K562 (cell line): ENCODE results near the gene ZNHIT2. TPM values are rescaled to one million over a fixed set of nuclear protein-coding genes. Genes with fewer than 3 reads are reported as not detected.

Experiments
- ATAC-seq: fragments of 200-7000 bp; cut with Tn5 transposase; 3 replicates; pipeline ENCODE4 v1.9.1; 2020; ENCODE audit warnings: moderate library complexity
- BruUV-seq: library from RNA; stranded (reverse); fragments of 400-500 nt; replicated peaks from 2 replicates; lab custom pipeline; 2021; lab: Mats Ljungman, UMichigan
- CTCF ChIA-PET: fragments of 300-600 bp; formaldehyde crosslinking; extraction: SDS; loops from one replicate; lab custom pipeline; 2021; ENCODE audit warnings: low intra/inter-chr PET ratio; lab: Yijun Ruan, JAX
- POLR2A ChIA-PET: fragments of 300-600, 350-650 bp; sonication (Branson Sonifier 250); formaldehyde crosslinking; extraction: SDS; loops from one replicate; lab custom pipeline; 2021; ENCODE audit warnings: antibody characterized with exemption, inconsistent platforms; lab: Yijun Ruan, JAX
- DNase-seq, 4 experiments: peaks; one replicate each; pipeline versions ENCODE4 v3.0.0 to v3.0.0-alpha.2; 2011 to 2018; ENCODE audit warnings: low spot score in 3 of 4, mixed read lengths in 3 of 4; ENCODE audit errors: extremely low read depth in 1 of 4
- FAIRE-seq: peaks from 2 replicates; lab custom pipeline; 2011; peaks lifted over from hg19 to GRCh38; lab: Jason Lieb, UNC
- H2AFZ ChIP-seq: 2 replicates; pipeline ENCODE4 v1.6.0; 2011; ENCODE audit warnings: low read depth, low read length, control low read depth, inconsistent platforms
- H3K27ac ChIP-seq: fragments of 200-600 bp; 3 replicates; pipeline ENCODE4 v1.8.0; 2011; ENCODE audit warnings: low read depth, mild to moderate bottlenecking, control low read depth, inconsistent platforms, low read length, moderate library complexity, mixed read lengths; ENCODE audit errors: extremely low read depth
- H3K27me3 ChIP-seq, 2 experiments: fragments of 300-600 bp in 1 of 2; 2 replicates in 1 of 2; 3 replicates in 1 of 2; pipeline versions ENCODE4 v1.6.0 to v1.8.0; 2011; ENCODE audit warnings: inconsistent platforms in 2 of 2, low read length in 2 of 2, mild to moderate bottlenecking in 1 of 2, mixed read lengths in 1 of 2, moderate library complexity in 1 of 2; ENCODE audit not compliant: control insufficient read depth in 2 of 2, insufficient read depth in 2 of 2
- H3K36me3 ChIP-seq: fragments of 300-600 bp; 3 replicates; pipeline ENCODE4 v1.8.0; 2011; ENCODE audit warnings: mild to moderate bottlenecking, low read length, inconsistent platforms; ENCODE audit not compliant: control insufficient read depth, insufficient read depth
- H3K4me1 ChIP-seq, 2 experiments: fragments of 200-600 bp in 1 of 2; replicated peaks in 1 of 2; 2 replicates in 1 of 2; 3 replicates in 1 of 2; pipeline versions ENCODE4 v1.5.1 to v1.8.0; 2011; ENCODE audit warnings: inconsistent platforms in 2 of 2, low read length in 2 of 2, mild to moderate bottlenecking in 1 of 2, mixed read lengths in 1 of 2, moderate library complexity in 1 of 2; ENCODE audit not compliant: control insufficient read depth in 2 of 2, insufficient read depth in 2 of 2
- H3K4me2 ChIP-seq: 2 replicates; pipeline ENCODE4 v1.6.1; 2011; ENCODE audit warnings: low read length, control low read depth, inconsistent platforms, mixed read lengths; ENCODE audit not compliant: insufficient read depth
- H3K4me3 ChIP-seq: fragments of 200-600 bp; sonication (generic), shearing (Covaris generic); 2 replicates; pipeline ENCODE4 v1.5.1; 2016; ENCODE audit warnings: control low read depth, inconsistent platforms
- H3K79me2 ChIP-seq: fragments of 200-600 bp; 3 replicates; pipeline ENCODE4 v1.8.0; 2011; ENCODE audit warnings: low read length, inconsistent platforms; ENCODE audit not compliant: control insufficient read depth, insufficient read depth
- H3K9ac ChIP-seq, 2 experiments: 2 replicates each; pipeline versions ENCODE4 v1.6.0 to v1.6.1; 2011; ENCODE audit warnings: low read depth in 2 of 2, low read length in 2 of 2, control low read depth in 1 of 2, inconsistent platforms in 1 of 2, mild to moderate bottlenecking in 1 of 2, mixed read lengths in 1 of 2; ENCODE audit not compliant: insufficient read depth in 1 of 2
- H3K9me1 ChIP-seq: one replicate; pipeline ENCODE4 v1.6.0; 2011; ENCODE audit warnings: inconsistent platforms, mild to moderate bottlenecking, low read length, moderate library complexity; ENCODE audit not compliant: control insufficient read depth, insufficient read depth
- H3K9me3 ChIP-seq: replicated peaks from 2 replicates; pipeline ENCODE4 v1.5.1; 2011; ENCODE audit warnings: low read depth, low read length, inconsistent platforms; ENCODE audit not compliant: control insufficient read depth, insufficient read depth
- H4K20me1 ChIP-seq: replicated peaks from 2 replicates; pipeline ENCODE4 v1.6.1; 2011; ENCODE audit warnings: low read length, inconsistent platforms, mixed read lengths; ENCODE audit not compliant: control insufficient read depth, insufficient read depth
- HMGXB4 ChIP-seq: sonication (generic); formaldehyde crosslinking; IDR thresholded peaks from 2 replicates; pipeline ENCODE4 v1.8.1; 2023; ENCODE audit warnings: mild to moderate bottlenecking, missing genetic modification reagents
- JUND ChIP-seq, 2 experiments: IDR thresholded peaks; 2 replicates in 1 of 2; 3 replicates in 1 of 2; pipeline ENCODE4 v1.6.1; 2011; ENCODE audit warnings: borderline replicate concordance in 2 of 2, low read depth in 2 of 2, low read length in 2 of 2, improper control_type of control experiment in 1 of 2, missing biosample characterization in 1 of 2, missing genetic modification characterization in 1 of 2, missing genetic modification reagents in 1 of 2
- STAG1 ChIP-seq: sonication (generic); formaldehyde crosslinking; IDR thresholded peaks from 2 replicates; pipeline ENCODE4 v1.5.0; 2020; ENCODE audit warnings: missing genetic modification reagents, borderline replicate concordance
- TAL1 ChIP-seq: fragments of 450-650 bp; IDR thresholded peaks from 2 replicates; pipeline ENCODE4 v1.6.1; 2016; ENCODE audit warnings: mild to moderate bottlenecking
- TEAD4 ChIP-seq, 2 experiments: sonication (generic) in 1 of 2; formaldehyde crosslinking in 1 of 2; IDR thresholded peaks; 2 replicates each; pipeline versions ENCODE4 v1.6.1 to v1.8.0; 2012 to 2022; ENCODE audit warnings: borderline replicate concordance in 1 of 2, inconsistent platforms in 1 of 2, low read length in 1 of 2, mild to moderate bottlenecking in 1 of 2, missing genetic modification reagents in 1 of 2
- WGBS: fragments of 100-300 bp; shearing (Covaris generic); methylation state at CpG from one replicate; pipeline ENCODE4 v1.1.6; 2016; ENCODE audit warnings: low coverage, mixed read lengths; ENCODE audit not compliant: insufficient coverage; ENCODE audit errors: missing lambda C conversion rate; 5-methylcytosine and 5-hydroxymethylcytosine counted together
- in situ Hi-C: fragments of 300-500 bp; cut with MboI; formaldehyde crosslinking; loops from 4 replicates; pipeline ENCODE4 v1.15.0; 2018; ENCODE audit warnings: inconsistent platforms, mixed read lengths
- intact Hi-C: fragments of 100-400 bp; cut with micrococcal nuclease; formaldehyde crosslinking; loops from 2 replicates; pipeline ENCODE4 v1.14.2; 2022
- polyA plus RNA-seq, 8 experiments: library from polyadenylated mRNA; depleted of rRNA in 4 of 8; stranded (reverse) in 5 of 8; unstranded in 3 of 8; fragments of >200 nt; fragmentation: Nextera tagmentation in 2 of 8; fragmentation: Illumina TruSeq in 1 of 8; extraction: Ambion mirVana in 2 of 8; extraction: Trizol in 1 of 8; gene quantifications; 2 replicates each; pipeline versions ENCODE4 v1.2.1 to v1.2.3, GENCODE V29; 2011 to 2014; ENCODE audit warnings: inconsistent platforms in 1 of 8, missing spikeins in 1 of 8
- total RNA-seq, 7 experiments: library from RNA; depleted of rRNA in 6 of 7; stranded (reverse); fragments of >200 nt in 6 of 7; fragmentation: Illumina TruSeq in 2 of 7; extraction: Trizol in 2 of 7; gene quantifications; 2 replicates each; pipeline versions ENCODE4 v1.2.1 to v1.2.3, GENCODE V29; 2011 to 2021; ENCODE audit warnings: low replicate concordance in 1 of 7
- TF ChIP-seq, protein P1 (sequence below): sonication (generic); formaldehyde crosslinking; IDR thresholded peaks from 2 replicates; pipeline ENCODE4 v1.9.0; 2022; ENCODE audit warnings: mild to moderate bottlenecking, missing genetic modification reagents

The ZNHIT2 gene
- total and polyA plus RNA-seq, 9 of the 15 experiments (the other 6 are each of a cell fraction or from before 2014, with no cell fraction given), result 0.08 to 39.0 (median 2.5) TPM

DNA sequence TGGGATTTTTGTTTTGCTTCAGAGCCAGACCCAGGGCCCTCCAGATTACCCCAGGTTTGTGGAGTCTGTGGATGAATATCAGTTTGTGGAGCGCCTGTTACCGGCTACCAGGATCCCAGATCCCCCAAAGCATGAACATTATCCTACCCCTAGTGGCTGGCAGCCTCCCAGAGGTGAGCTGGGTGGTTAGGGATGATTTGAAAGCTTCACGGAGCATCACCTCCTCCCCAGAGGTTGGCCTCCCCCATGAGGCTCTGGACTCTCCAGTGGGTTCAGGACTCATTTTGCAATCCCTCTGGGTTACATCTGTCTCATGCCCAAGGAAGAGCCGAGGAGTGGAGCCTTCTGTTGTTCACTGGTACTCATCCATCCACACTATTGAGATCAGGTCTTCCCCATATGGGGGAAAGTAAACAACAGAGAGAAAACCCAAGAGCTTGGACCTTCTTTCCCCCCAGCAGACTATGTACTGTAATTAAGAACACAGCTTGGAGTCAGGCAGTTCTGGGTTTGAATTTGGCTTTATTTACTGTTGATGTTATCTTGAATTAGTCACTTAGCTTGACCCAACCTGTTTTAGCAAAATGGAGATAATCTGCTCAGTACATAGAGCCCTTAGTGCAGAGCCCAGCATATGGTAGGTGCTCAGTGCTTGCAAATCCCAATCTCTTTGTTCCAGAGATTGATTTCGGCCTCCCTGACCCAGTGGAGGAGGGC, 7.1 kb upstream of the ZNHIT2 start:
- no peak overlapping the region for H3K4me3 ChIP-seq
- peaks cover 11 to 13% of the 10 kb centered on the region in 2 experiments; a peak in 4 of 5 replicates for H3K4me1 ChIP-seq
- ChIA-PET POLR2A (interaction anchor here (0.7 to 9.5 kb wide), 4 partner anchors 9 to 158 kb away, joined by 3 to 182 read pairs (median 6); partner anchors contain the start of genes SPDYC, SYVN1 and TM7SF2), CTCF (no interaction called here)
- intact Hi-C loops, result no loop called here
- BruUV-seq, result TSS peak; percentile 29
- peaks cover 79% of the 10 kb centered on the region for H3K36me3 ChIP-seq
- peaks cover 55% of the 10 kb centered on the region for H3K79me2 ChIP-seq
- H3K9me1 ChIP-seq, result no peaks in the 10 kb centered on the region
- no peak overlapping the region for H3K4me2 ChIP-seq
- H3K27me3 ChIP-seq, result no peaks in the 10 kb centered on the region
- FAIRE-seq (no peak), DNase-seq (peak in 1 of 4 experiments; percentile 22), ATAC-seq (no peak)
- H2AFZ ChIP-seq, result no peak overlapping the region
- no peaks in the 10 kb centered on the region for H3K9me3 ChIP-seq
- in situ Hi-C loops, result no loop called here
- H3K27ac ChIP-seq, result no peak overlapping the region; the same call in 2 of the 3 replicates
- WGBS, result 65% methylated on average over 5 of the region's 5 CpGs
- H3K9ac ChIP-seq, result no peak overlapping the region
- peaks cover 6% of the 10 kb centered on the region; the same call in 1 of the 2 replicates for H4K20me1 ChIP-seq
- TF ChIP-seq, protein P1, sequence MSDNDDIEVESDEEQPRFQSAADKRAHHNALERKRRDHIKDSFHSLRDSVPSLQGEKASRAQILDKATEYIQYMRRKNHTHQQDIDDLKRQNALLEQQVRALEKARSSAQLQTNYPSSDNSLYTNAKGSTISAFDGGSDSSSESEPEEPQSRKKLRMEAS (CRISPR knock-in tag), result peak; percentile 26; the same call in 1 of the 2 replicates
- no peak for TF ChIP-seq STAG1 (CRISPR knock-in tag)
- no peak for TF ChIP-seq JUND (IDR thresholded peaks at IDR 0.05; ENCODE audit: borderline replicate concordance, low read depth, low read length)
- TF ChIP-seq JUND (tag; IDR thresholded peaks at IDR 0.05; ENCODE audit: borderline replicate concordance, low read depth, low read length), result peak; percentile 24; the same call in 1 of the 3 replicates
- TF ChIP-seq HMGXB4 (CRISPR knock-in tag), result no peak
- peak; percentile 30; the same call in 1 of the 2 replicates for TF ChIP-seq TAL1
- peak; percentile 37; the same call in 1 of the 2 replicates for TF ChIP-seq TEAD4 (IDR thresholded peaks at IDR 0.05; ENCODE audit: low read length)
- TF ChIP-seq TEAD4 (CRISPR knock-in tag; IDR thresholded peaks at IDR 0.05; ENCODE audit: borderline replicate concordance), result no peak
